HEK293T (cell line): ENCODE measurements around the gene RPL27.
"Not testable (repeated sequence)": the region's sequence is repeated elsewhere in the genome, so short reads cannot be mapped to it uniquely, and the experiment has no call there.

Source experiments
- CTCF ChIA-PET: fragments of 350-600 bp; formaldehyde crosslinking; extraction: SDS; loops from one replicate; lab custom pipeline; 2021; ENCODE audit warnings: antibody characterized with exemption, inconsistent platforms; lab: Yijun Ruan, JAX
- POLR2A ChIA-PET: fragments of 350-600 bp; formaldehyde crosslinking; extraction: SDS; loops from one replicate; lab custom pipeline; 2020; ENCODE audit warnings: antibody characterized with exemption, inconsistent platforms; lab: Yijun Ruan, JAX
- DNase-seq: peaks from one replicate; pipeline ENCODE4 v3.0.0; 2012; ENCODE audit warnings: mixed read lengths; ENCODE audit errors: extremely low spot score
- ARNT ChIP-seq: fragments of 450-650 bp; IDR thresholded peaks from 2 replicates; pipeline ENCODE4 v1.6.1; 2017; ENCODE audit warnings: mild to moderate bottlenecking
- BHLHE40 ChIP-seq: fragments of 450-650 bp; IDR thresholded peaks from 2 replicates; pipeline ENCODE4 v1.6.1; 2016; ENCODE audit warnings: mild to moderate bottlenecking, moderate library complexity, borderline replicate concordance
- CTBP1 ChIP-seq: fragments of 450-650 bp; IDR thresholded peaks from 2 replicates; pipeline ENCODE4 v1.6.1; 2016; ENCODE audit warnings: borderline replicate concordance
- ELF4 ChIP-seq: fragments of 450-650 bp; IDR thresholded peaks from 2 replicates; pipeline ENCODE4 v1.6.1; 2017; ENCODE audit warnings: antibody characterized with exemption
- FOXA1 ChIP-seq: fragments of 450-650 bp; IDR thresholded peaks from 2 replicates; pipeline ENCODE4 v1.6.1; 2016; ENCODE audit warnings: mild to moderate bottlenecking
- FOXK2 ChIP-seq: fragments of 450-650 bp; IDR thresholded peaks from 2 replicates; pipeline ENCODE4 v1.6.1; 2016; ENCODE audit warnings: mild to moderate bottlenecking
- FOXM1 ChIP-seq: fragments of 450-650 bp; IDR thresholded peaks from 2 replicates; pipeline ENCODE4 v1.6.1; 2017; ENCODE audit warnings: mild to moderate bottlenecking, borderline replicate concordance
- HDGF ChIP-seq: fragments of 450-650 bp; IDR thresholded peaks from 2 replicates; pipeline ENCODE4 v1.6.1; 2017; ENCODE audit warnings: antibody characterized with exemption, borderline replicate concordance
- L3MBTL2 ChIP-seq: fragments of 450-650 bp; conservative IDR thresholded peaks from 2 replicates; pipeline ENCODE4 v1.6.1; 2016; ENCODE audit warnings: mild to moderate bottlenecking
- LEF1 ChIP-seq: fragments of 450-650 bp; IDR thresholded peaks from 2 replicates; pipeline ENCODE4 v1.6.1; 2017; ENCODE audit warnings: mild to moderate bottlenecking, borderline replicate concordance
- NFRKB ChIP-seq: fragments of 450-650 bp; IDR thresholded peaks from 2 replicates; pipeline ENCODE4 v1.6.1; 2016; ENCODE audit warnings: mild to moderate bottlenecking, moderate library complexity
- SP1 ChIP-seq: fragments of 450-650 bp; IDR thresholded peaks from 2 replicates; pipeline ENCODE4 v1.6.1; 2017
- SUZ12 ChIP-seq: fragments of 450-650 bp; IDR thresholded peaks from 2 replicates; pipeline ENCODE4 v1.6.1; 2016; ENCODE audit warnings: mild to moderate bottlenecking
- TARDBP ChIP-seq: fragments of 450-650 bp; IDR thresholded peaks from 2 replicates; pipeline ENCODE4 v1.6.1; 2016
- ZNF384 ChIP-seq: fragments of 450-650 bp; IDR thresholded peaks from 2 replicates; pipeline ENCODE4 v1.6.1; 2016
- TF ChIP-seq, protein P1 (sequence below): fragments of 450-650 bp; IDR thresholded peaks from 2 replicates; pipeline ENCODE4 v1.6.1; 2016

RPL27 gene

DNA sequence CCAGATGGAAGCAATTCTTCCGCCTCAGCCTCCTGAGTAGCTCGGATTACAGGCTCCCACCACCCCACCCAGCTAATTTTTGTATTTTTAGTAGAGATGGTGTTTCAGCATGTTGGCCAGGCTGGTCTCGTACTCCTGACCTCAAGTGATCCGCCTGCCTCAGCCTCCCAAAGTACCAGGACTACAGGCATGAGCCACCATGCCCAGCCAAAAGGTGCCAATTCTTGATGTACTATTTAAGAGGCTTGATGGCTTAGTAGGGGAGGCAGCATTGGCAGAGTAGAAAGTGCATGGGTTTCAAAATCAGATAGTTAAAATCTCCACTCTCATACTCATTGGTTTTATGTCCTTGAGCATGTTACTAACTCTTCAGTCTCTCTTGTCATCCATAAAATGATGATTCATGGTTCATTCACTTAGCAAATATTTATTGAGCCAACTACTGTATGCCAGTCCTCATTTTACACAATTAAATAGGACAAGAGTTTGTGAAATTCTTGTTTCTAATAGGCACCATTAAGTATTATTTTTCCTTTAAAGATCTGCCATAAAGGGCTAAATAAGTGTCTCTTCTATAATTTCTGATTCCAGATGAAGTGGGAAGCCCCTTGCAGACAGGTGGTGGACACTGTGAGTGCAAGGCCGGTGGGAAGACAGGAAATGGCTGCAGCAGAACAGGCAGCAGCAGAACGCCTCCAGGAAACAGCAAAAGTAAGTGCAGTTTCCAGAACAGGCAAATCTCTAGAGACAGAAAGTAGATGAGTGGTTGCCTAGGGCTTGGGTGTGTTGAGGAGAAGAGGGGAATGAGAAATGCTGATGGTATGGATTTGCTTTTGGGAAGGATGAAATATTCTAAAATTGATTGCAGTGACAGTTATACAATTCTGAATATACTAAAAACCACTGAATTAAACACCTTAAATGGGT, 8.2 kb upstream of the RPL27 start:
- POLR2A ChIA-PET: interaction anchor here (1.0 kb wide), 1 partner anchor 12 kb away, joined by 3 read pairs; no protein-coding TSS in a partner anchor
- no peak for DNase-seq
- CTCF ChIA-PET: no interaction called here
- TF ChIP-seq L3MBTL2 (no peak), FOXM1 (no peak), ELF4 (no peak), ZNF384 (no peak), LEF1 (no peak), NFRKB (no peak), TARDBP (no peak), CTBP1 (no peak), HDGF (no peak), SUZ12 (no peak), FOXK2 (no peak), SP1 (no peak), ARNT (no peak), FOXA1 (no peak)
- TF ChIP-seq, protein P1, sequence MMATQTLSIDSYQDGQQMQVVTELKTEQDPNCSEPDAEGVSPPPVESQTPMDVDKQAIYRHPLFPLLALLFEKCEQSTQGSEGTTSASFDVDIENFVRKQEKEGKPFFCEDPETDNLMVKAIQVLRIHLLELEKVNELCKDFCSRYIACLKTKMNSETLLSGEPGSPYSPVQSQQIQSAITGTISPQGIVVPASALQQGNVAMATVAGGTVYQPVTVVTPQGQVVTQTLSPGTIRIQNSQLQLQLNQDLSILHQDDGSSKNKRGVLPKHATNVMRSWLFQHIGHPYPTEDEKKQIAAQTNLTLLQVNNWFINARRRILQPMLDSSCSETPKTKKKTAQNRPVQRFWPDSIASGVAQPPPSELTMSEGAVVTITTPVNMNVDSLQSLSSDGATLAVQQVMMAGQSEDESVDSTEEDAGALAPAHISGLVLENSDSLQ: no peak

DNA sequence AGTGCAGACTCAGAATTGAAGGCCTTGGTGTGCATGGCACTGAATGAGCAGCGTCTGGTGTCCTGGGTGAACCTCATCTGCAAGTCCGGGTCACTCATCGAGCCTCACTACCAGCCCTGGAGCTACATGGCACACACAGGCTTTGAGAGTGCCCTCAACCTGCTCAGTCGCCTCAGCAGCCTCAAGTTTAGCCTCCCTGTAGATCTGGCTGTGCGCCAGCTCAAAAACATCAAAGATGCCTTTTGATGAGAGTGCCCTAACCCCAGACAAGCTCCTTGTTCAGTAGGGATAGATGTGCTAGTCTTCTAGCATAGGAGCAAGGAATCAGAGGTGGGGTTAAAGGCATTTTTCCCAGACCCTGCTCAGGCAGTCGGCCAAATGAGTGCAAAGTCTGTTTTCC, 6.7 kb upstream of the RPL27 start:
- CTCF ChIA-PET: no interaction called here
- no peak for TF ChIP-seq CTBP1
- TF ChIP-seq FOXA1: no peak
- TF ChIP-seq SP1: no peak
- no peak for TF ChIP-seq HDGF
- POLR2A ChIA-PET: no interaction called here
- no peak for DNase-seq

- DNase-seq: no peak
- CTCF ChIA-PET: no interaction called here
- POLR2A ChIA-PET: no interaction called here
- TF ChIP-seq NFRKB: no peak
- no peak for TF ChIP-seq SUZ12
- TF ChIP-seq FOXM1: no peak
- no peak for TF ChIP-seq ELF4
- no peak for TF ChIP-seq LEF1
- no peak for TF ChIP-seq L3MBTL2
- no peak for TF ChIP-seq HDGF
- no peak for TF ChIP-seq CTBP1
Measured at GRCh38 chr17:42992872-42993271, 5.3 kb upstream of the RPL27 start.

DNA sequence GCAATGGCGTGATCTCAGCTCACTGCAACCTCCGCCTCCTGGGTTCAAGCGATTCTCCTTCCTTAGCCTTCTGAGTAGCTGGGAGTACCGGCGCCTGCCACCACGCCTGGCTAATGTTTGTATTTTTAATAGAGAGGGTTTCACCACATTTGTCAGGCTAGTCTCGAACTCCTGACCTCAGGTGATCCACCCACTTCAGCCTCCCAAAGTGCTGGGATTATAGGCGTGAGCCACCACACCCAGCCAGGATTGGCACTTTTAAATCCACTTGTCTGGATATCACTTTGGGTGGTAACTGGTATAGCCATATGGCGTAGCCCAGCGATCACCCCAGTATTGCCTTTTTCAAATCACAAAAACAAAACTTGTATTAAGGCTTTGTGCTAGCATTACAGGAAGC, 4.3 kb upstream of the RPL27 start:
- POLR2A ChIA-PET, DNase-seq, CTCF ChIA-PET: not testable (repeated sequence)

- POLR2A ChIA-PET: interaction anchor here (0.5 to 3.6 kb wide), 61 partner anchors 9 to 698 kb away, joined by 3 to 50 read pairs (median 4); partner anchors contain the start of genes AARSD1, AOC3, ARL4D and BECN1
- no peak for TF ChIP-seq CTBP1
- no peak for TF ChIP-seq ARNT
- no peak for TF ChIP-seq FOXK2
- no peak for TF ChIP-seq BHLHE40
- TF ChIP-seq ELF4: no peak
- no peak for TF ChIP-seq SUZ12
- TF ChIP-seq FOXA1: no peak
- TF ChIP-seq ZNF384: no peak
- TF ChIP-seq TARDBP: no peak
- no peak; the same call in 1 of the 2 replicates for TF ChIP-seq L3MBTL2
- no peak; the same call in 1 of the 2 replicates for TF ChIP-seq FOXM1
- TF ChIP-seq NFRKB: no peak
- no peak for TF ChIP-seq LEF1
- CTCF ChIA-PET: interaction anchor here (0.8 to 2.9 kb wide), 12 partner anchors 10 to 173 kb away, joined by 3 to 21 read pairs (median 4); partner anchors contain the start of genes AARSD1, BECN1, PTGES3L and RUNDC1
- DNase-seq: no peak
Measured at GRCh38 chr17:42997390-42997983, 732 bp upstream of the RPL27 start.

DNA sequence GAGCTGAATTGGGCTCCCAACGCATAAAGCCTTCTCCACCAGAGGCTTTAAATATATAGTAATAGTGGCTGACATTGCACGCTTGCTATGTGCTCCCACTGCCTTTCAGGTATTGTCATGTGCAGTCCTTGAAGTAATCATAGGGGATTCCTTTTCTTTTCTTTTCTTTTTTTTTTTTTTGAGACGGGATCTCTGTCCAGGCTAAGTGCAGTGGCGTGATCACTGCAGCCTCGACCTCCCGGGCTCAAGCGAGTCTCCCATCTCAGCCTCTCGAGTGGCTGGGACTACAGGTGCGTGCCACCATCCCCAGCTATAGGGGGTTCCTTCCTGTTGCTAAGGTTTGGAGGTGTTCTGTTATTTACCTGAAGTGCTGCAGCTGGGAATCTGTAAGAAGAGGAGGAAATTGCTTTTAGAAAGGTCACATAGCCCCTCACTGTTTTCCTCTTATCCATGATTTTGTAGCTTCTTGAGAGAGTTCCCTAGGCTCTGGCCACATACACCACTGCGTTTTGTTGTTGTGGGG, 845 bp downstream of the RPL27 start:
- CTCF ChIA-PET: interaction anchor here (1.5 kb wide), 1 partner anchor 36 kb away, joined by 3 read pairs; no protein-coding TSS in a partner anchor
- TF ChIP-seq ARNT (no peak), LEF1 (no peak), L3MBTL2 (no peak), SUZ12 (no peak), CTBP1 (no peak), ZNF384 (no peak), BHLHE40 (no peak), FOXA1 (no peak), SP1 (no peak), NFRKB (no peak), TARDBP (no peak), FOXM1 (no peak), HDGF (no peak), ELF4 (no peak)
- TF ChIP-seq, protein P1: no peak
- POLR2A ChIA-PET: interaction anchor here (0.6 to 3.6 kb wide), 18 partner anchors 8 to 485 kb away, joined by 3 to 50 read pairs (median 16); partner anchors contain the start of genes AARSD1, BECN1, DHX8 and IFI35
- no peak for DNase-seq

DNA sequence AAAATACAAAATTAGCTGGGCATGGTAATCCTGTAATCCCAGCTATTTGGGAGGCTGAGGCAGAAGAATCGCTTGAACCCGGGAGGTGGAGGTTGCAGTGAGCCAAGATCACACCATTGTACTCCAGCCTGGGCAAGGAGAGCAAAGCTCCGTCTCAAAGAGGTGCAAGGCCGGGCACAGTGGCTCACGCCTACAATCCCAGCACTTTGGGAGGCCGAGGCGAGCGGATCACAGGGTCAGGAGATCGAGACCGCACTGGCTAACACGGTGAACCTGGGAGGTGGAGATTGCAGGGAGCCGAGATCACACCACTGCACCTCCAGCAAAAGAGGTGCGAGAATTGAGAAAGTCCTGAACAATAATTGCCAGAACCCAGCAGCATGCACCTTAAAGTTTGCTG, 2.7 kb downstream of the RPL27 start:
- POLR2A ChIA-PET, DNase-seq, CTCF ChIA-PET: not testable (repeated sequence)
